ENCODE measurements around the gene MAGI1.
"Not testable (repeated sequence)": the region's sequence is repeated elsewhere in the genome, so short reads cannot be mapped to it uniquely, and the experiment has no call there.

The MAGI1 gene

DNA sequence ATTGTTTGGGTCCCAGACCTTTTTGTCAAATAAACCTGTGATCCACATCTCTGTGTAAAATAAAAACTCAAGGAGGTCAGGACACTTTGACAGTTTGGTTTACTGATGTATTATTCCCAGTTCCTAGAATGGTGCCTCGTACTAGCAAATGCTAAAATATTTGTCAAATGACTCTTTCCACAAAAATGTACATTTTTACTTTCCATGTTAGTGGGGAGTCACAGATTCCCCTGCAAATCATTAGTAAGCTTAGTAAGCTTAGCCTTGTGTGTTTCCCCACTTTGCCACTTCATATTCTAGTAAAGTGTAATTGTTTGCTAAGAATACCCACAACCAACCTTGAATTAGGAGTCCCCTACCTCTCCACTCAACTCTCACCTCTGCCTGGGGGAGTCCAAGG, 2.4 kb upstream of the MAGI1 start:
- DNase-seq (ENCODE audit: extremely low spot score, insufficient read length, low read depth), result no peak
- FAIRE-seq, result no peak

DNA sequence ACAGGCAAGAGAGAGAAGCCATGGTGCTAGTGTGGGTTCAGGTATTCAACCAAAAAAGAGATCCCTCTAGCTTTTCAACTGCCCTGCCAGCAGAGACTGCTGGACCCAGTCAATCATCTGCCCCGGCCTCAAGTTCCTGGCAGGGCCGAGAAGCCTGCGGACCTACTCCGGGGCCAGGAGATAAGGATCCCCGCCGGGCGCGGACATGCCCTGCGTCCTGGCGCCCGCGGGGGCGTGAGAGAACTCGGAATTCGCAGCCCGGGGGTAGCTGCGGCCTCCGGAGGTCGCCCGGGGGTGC, 821 bp upstream of the MAGI1 start:
- DNase-seq (ENCODE audit: extremely low spot score, insufficient read length, low read depth), result no peak
- no peak for FAIRE-seq

DNA sequence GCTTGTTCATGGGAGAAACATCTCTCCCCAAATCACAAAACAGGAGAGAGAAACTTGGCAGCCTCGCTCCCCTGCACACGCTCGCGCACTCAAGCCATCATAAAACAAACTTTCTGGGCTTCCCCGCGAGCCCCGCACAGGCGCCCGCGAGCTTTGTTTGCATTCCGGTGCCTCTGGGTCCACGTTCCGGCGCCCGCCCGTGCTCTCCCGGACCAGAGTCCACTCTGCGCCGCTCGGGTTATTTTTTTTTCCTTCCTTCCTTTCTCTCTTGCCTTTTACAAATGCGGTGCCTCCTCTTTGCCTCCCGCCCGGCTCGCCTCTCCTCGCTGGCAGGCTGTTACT, 363 bp downstream of the MAGI1 start:
- DNase-seq (ENCODE audit: extremely low spot score, insufficient read length, low read depth), result no peak
- no peak for FAIRE-seq

DNA sequence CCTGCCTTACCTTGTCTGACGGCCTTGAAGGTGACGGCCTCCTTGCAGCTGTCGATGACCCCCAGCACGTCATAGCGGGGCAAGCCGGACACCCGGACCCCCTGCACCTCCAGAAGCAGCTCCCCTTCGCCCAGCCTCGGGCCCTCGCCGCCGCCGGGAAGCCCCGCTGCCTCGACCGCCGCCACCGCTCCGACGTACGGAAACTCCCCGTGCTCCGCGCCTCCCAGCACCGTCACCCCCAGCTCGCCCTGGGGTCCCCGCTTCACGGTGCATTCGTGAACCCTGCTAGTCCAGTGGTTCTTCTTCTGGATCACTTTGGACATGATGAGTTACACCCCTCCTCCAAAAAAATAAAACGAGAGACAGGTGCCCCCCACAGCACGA, 740 bp downstream of the MAGI1 start:
- DNase-seq (ENCODE audit: extremely low spot score, insufficient read length, low read depth) (no peak), FAIRE-seq (no peak)

DNA sequence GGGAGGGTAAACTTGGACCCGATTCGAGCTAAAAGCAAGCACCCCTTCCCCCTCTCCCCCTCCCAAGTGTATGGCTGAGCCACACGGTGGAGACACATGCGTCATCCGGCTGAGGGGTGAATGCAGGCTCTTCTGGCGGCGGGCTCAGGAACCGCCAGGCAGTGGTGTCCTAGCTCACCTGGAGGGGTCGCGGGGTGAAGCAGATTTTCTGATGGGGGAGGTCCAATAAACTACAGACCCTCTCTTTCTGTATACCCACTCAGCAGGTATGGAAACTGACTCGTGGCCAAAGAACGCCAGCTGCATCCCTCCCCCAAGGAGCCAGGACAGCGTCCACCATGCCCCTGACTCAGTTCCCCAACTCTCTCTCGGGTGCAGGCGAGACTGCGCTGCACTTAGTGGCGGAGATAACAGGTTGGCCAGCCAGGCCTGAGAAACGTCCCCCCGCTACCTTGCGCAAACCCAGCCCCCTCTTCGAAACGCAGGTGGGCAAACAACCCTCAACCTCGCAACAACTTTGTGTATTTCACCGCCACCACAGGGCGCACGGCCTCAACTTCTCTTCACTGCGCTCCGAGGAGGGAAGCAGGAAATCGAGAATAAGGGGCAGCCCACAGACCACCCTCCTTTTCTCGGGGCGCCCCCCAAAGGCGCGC, 1.3 kb downstream of the MAGI1 start:
- FAIRE-seq (no peak), DNase-seq (ENCODE audit: extremely low spot score, insufficient read length, low read depth) (no peak)

DNA sequence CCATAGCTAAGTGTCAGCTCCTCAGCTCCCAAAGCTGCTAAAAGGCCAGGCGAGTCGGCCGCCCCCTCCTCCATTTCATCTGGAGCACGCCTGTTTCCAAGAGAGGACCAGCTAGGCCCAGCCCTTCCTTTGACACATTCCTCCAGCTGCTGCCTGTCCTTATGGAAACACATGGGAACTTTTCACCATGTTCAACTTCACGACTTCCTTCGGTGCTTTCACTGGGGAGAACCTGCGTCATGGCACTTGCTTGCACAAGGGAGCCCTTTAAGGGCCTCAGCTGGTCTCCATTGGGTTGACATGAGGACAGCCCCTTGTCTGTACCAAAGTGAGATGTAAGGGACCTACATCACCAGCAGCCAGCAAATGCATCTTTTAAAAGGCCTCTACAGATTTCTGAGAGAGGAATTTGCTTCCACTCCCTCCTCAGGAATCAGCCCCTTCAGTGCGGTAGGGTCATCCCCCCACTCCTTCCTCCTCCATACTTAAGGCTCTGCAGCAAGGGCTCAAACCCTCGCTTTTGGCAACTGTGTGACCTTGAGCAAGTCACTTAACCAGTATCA, 2.1 kb downstream of the MAGI1 start:
- no peak for DNase-seq (ENCODE audit: extremely low spot score, insufficient read length, low read depth)
- FAIRE-seq, result no peak

DNA sequence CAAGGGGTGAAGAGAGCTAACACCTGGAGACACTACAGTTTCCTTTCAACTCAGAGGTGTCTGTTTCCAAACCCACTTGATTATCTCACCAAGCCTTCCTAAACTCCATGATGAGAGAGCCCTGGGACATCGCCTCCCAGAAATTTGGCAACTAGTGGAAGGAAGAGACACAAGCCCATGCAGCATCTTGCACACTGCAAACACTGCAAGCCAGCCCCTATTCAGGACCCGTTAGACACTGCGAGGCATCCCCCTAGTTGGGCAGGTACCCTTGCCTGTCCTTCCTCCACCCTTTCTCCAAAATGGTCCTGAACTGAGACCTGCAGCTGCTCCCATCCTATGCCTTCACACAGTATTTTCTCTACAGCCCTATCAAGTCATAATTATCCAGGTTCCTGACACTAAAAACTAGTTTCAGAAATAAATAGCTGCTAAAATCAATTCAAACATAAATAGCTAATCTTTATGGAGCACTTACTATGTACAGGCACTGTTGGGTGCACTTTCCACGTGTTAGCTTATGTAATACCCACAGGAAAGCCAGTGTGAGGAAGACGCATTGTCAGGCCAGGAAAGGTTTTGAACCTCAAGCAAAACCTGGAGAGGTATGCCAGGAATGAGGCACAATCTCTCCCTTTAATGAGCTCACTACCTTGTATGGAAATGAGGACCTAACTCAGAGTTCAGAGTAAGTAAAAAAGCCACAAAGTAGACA, 2.8 kb downstream of the MAGI1 start:
- no peak for DNase-seq (ENCODE audit: extremely low spot score, insufficient read length, low read depth)
- FAIRE-seq, result no peak

DNA sequence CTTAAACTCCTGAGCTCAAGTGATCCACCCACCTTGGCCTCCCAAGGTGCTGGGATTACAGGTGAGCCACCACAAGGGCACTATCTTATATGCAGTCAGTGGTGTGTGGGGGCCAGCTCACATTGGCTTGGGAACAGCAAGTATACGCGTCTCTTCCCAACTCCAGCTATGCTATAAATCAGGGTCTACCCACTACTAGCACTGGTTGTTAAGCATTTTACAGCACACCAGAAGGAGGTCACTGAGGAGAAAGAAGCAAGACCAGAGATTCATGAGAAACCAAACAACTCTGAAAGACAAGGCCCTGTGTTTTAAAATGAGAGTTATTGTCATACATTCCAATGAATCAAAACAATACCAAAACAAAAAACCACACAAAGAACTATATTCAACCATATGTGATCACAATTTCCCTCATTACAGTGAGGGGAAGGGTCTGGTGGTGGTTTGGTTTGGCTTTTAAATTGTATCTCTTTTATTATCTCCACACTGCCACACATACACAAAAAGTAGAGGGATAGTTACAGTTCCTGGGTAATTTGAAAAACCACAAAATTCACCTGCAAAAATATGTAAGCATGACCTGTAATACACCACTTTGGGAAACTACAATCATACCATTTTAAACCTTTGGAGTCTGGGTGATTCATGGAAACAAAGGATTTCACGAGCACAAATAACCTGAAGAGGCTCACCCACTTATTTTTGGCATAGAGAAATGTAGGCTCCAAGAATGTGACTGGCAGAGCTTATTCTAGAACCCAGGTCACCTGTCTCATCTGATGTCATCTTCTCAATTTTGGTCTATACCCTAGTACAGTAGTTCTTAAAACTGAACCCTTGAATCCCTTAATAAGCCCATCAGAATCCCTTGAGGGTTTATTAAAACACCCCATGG, 5.2 kb downstream of the MAGI1 start:
- FAIRE-seq (no peak), DNase-seq (ENCODE audit: extremely low spot score, insufficient read length, low read depth) (no peak)

DNA sequence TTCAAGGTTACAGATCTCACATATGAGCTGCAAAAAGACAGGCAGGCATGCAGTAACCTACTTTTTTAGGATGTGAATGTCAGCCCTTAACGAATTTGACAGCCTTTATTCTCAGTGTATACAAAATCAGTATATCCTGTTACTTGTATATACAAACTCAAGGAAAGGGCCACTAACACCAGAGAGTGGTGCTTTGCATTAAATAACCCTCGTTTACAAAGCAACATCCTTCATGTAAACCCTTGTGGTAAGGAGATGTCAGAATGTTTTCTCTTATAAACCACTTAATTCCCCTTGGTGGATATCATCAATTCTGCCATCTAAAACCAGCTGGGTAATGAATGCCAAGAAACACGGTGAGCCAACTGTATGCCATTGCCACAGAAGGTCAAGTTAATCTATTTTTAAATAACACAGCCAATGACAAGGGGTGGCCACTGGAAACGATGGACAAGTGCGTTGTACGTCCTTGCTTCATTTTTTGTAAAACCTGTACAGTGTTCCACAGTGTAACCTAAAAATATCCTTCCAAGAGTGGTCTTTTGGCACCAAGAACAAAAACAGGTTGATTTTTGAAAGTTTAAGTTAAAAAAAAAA, 7.5 kb downstream of the MAGI1 start:
- no peak for FAIRE-seq
- no peak for DNase-seq (ENCODE audit: extremely low spot score, insufficient read length, low read depth)

DNA sequence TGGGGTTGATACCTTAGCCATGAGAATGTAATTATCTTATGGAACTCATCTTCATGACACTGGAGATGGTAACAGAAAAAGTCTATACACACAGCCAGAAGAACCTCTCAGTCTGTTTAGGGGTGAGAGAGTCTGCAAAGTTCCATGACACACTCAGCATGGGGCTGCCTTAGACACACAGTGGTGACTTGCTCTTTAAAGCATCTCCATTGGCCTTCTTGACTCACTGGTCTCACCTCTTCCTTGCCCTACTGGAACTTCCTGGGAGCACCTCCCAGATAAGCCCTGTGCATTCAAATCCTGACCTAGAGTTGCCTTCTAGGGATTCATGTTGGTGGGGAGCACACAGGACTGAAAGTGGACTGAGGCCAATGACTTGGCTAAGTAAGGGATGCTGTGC, 9.3 kb downstream of the MAGI1 start:
- DNase-seq (ENCODE audit: extremely low spot score, insufficient read length, low read depth) (no peak), FAIRE-seq (no peak)

DNA sequence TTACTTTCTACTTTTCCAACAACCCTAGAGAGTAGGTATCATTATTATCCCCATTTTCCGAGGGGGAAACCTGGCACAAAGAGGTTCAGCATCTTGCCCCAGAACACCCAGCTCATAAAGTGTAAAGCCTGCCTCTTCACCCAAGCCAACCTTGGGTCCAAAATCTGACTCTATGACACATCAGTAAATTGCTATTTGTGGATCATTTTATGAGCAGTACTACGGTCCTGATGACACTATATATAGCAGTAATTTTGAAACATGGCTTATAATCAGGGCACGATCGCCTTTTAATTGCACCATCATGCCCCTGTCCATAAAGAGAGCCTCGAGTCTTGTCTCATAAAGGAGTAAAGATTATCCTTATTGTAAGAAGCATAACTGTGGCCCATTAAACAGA, 9.7 kb downstream of the MAGI1 start:
- DNase-seq (ENCODE audit: extremely low spot score, insufficient read length, low read depth) (no peak), FAIRE-seq (no peak)

DNA sequence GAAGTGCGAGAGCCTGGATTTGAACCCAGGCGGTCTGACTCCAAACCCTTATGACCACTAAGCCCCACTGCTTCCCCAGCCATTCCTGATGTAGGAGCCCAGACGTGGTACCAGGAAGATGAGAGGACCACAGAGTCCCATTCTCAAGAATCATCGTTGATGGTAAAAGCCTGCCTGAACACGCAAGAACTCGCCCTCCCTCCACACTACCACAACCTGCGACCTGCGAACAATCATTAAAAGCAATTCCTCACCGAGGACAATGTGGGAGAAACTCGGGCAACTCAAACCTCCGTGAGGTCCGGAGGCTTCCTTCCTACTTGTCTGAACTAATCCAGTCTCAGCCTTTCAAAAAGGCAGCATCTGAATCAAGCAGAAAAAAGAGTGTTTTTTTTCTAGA, 10.3 kb downstream of the MAGI1 start:
- no peak for FAIRE-seq
- no peak for DNase-seq (ENCODE audit: extremely low spot score, insufficient read length, low read depth)

DNA sequence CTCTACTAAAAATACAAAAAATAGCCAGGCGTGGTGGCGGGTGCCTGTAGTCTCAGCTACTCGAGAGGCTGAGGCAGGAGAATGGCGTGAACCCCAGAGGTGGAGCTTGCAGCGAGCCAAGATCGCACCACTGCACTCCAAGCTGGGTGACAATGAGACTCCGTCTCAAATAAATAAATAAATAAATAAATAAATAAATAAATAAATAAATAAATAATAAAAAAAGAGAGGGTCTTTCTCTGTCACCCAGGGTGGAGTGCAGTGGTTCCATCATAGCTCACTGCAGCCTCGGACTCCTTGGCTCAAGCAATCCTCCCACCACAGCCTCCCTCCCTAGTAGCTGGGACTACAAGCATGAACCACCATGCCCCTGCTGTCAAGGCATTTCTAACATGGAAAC, 11.6 kb downstream of the MAGI1 start:
- not testable (repeated sequence) for FAIRE-seq

DNA sequence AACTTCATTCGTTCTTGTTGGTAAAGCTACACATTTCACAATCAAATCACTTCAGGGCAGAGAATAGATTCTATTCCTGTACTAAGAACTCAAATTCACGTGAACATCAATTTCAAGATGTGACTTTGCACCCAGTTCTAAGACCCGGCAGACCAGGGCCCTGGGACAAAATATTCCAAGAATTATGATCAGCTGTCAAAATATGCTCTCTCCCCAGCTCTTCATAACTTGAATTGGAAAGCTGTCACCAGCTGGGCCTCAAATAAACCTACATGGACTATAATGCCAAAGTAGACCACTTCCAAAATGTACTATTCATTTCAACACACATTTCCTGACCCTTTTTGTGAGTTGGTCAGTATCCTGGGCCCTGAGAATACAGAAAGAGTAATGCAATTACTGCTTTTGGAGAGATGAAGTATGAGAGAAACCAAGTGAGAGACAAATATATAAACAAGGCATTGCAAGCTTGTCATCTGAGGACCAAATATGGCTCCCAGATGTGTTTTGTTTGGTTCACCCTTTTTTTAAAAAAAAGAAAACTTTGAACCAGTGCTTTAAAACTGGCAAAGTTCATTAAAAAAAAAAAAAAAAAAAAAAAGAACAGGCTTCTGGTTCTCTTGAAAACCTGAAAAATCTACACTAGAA, 14.9 kb downstream of the MAGI1 start:
- no peak for DNase-seq (ENCODE audit: extremely low spot score, insufficient read length, low read depth)
- FAIRE-seq, result no peak

More for the DNA sequence above, 11.6 kb downstream of the MAGI1 start:
- DNase-seq (ENCODE audit: extremely low spot score, insufficient read length, low read depth), result not testable (repeated sequence)

DNA sequence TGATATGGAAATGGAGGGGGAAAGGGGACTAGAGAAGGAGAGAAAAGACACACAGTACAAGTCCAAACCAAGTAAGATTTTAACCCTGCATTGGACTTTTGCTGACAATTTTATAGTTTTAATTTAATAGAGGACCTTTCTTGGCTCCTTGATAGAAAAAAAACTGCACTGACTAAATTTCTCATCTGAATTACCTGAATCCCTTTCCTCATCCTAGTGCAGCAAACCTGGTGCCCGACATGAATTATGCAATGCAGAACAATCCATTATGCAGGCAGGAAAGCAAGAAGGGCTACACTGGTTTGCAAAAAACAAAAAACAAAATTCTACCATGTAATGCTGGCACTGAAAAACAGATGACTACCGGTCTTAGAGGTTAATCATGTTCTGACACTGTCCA, 15.5 kb downstream of the MAGI1 start:
- FAIRE-seq (no peak), DNase-seq (ENCODE audit: extremely low spot score, insufficient read length, low read depth) (no peak)

DNA sequence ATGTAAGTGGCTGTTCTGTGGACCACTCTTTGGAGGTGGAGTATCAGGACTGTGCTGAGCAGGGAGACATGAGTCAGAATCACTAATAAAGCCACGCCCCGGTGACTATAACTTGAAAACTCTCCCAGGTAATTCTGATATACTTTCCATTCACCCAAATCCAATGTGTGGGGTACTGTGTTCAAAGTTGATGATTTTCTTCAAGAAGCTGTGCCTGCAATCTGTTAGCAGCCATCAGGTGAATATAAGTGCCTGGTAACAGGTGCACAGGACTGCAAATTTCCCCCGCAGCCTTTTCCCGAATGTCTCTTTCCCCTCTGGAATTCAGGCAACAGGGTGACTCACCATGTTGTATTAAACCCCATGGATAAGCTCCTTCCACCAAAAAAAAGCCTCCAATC, 17.0 kb downstream of the MAGI1 start:
- DNase-seq (ENCODE audit: extremely low spot score, insufficient read length, low read depth), result no peak

DNA sequence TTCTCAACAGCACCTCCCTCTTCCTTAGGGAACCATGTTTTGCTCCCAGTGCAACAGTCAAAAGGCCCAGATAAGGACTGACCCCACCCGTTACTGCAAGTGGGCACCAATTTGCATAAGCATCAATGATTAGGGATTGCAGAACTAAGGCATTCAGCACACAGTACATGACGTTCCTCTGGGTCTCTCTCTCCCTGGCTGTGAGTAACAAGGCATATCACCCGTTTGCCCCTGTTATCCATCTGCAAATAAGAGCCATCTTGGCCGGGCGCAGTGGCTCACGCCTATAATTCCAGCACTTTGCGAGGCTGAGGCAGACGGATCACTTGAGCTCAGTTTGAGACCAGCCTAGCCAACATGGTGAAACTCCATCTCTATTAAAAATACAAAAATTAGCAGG, 18.8 kb downstream of the MAGI1 start:
- FAIRE-seq, result no peak

More for the DNA sequence above, 17.0 kb downstream of the MAGI1 start:
- FAIRE-seq, result no peak

DNA sequence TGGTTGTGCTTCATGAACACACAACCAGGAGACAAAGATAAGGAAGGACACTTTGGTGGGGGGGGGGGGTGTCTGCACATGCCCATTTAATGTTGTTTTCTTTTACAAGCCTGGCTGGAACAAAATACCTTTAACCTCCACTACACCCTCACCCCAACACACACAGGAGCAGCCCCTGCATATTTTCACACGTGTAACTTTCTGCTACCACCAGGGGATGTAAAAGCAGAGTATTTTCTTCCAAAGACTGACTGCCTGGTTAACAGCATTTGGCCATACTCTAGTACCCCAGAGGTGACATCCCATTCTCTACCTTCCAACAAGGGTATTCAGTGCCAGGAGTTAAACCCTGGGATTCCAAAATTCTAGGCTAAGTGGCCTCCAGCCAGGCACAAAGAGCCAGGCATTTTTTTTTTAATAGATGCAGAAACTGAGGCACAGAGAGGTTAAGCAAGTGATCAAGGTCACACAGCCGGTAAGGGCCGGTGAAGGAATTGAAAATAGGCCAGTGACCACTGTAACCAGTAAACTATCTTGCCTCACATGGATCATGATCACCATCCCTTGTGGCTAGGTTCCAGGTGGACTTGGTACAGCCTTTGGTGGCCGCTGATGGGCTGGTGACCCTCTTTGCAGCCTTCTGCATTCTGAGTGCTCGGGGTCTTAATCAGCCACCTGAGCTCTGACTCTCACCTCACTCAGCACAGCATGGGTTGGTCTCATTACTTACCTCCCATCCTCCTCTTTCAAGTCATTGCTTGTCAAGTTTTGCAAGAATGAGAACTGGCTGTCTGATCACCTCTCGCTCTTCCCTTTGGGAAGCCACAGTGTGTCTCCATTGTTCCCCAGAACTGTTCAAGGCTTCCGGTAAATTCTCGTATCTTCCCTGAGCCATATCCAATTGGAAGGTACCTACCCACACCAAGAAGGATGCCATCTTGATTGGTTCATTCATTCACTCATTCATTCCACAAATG, 20.4 kb downstream of the MAGI1 start:
- DNase-seq (ENCODE audit: extremely low spot score, insufficient read length, low read depth), result no peak
- FAIRE-seq, result no peak

More for the DNA sequence above, 18.8 kb downstream of the MAGI1 start:
- DNase-seq (ENCODE audit: extremely low spot score, insufficient read length, low read depth), result no peak

DNA sequence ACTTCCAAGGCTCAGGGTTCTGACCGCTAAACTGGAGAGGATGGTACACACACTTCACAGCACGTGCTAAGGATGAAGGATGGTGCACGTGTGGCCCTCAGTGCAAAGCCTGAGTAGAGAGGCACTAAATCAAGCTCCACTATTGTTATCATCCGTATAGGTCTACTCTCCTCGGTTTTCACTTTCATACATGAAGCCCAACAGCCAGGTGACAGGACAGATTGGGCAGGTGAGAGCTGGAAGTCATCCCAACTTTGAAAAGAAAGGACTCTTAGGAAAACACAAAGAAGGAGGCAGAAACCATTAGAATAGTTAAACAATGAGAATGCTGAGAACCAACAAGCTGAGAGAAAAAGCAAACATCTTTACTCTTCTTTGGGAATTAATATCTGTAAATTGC, 21.1 kb downstream of the MAGI1 start:
- no peak for DNase-seq (ENCODE audit: extremely low spot score, insufficient read length, low read depth)
- no peak for FAIRE-seq
